SKM-1 treated with dmso at 0.1 percent for 144 hours (cell line): ENCODE measurements around the gene NAIP.
"Not testable (repeated sequence)": the region's sequence is repeated elsewhere in the genome, so short reads cannot be mapped to it uniquely, and the experiment has no call there.

Experiments
- DNase-seq: peaks from one replicate; lab custom pipeline; 2025; ENCODE audit not compliant: unreplicated experiment; lab: John Stamatoyannopoulos, UW

Gene NAIP, protein sequence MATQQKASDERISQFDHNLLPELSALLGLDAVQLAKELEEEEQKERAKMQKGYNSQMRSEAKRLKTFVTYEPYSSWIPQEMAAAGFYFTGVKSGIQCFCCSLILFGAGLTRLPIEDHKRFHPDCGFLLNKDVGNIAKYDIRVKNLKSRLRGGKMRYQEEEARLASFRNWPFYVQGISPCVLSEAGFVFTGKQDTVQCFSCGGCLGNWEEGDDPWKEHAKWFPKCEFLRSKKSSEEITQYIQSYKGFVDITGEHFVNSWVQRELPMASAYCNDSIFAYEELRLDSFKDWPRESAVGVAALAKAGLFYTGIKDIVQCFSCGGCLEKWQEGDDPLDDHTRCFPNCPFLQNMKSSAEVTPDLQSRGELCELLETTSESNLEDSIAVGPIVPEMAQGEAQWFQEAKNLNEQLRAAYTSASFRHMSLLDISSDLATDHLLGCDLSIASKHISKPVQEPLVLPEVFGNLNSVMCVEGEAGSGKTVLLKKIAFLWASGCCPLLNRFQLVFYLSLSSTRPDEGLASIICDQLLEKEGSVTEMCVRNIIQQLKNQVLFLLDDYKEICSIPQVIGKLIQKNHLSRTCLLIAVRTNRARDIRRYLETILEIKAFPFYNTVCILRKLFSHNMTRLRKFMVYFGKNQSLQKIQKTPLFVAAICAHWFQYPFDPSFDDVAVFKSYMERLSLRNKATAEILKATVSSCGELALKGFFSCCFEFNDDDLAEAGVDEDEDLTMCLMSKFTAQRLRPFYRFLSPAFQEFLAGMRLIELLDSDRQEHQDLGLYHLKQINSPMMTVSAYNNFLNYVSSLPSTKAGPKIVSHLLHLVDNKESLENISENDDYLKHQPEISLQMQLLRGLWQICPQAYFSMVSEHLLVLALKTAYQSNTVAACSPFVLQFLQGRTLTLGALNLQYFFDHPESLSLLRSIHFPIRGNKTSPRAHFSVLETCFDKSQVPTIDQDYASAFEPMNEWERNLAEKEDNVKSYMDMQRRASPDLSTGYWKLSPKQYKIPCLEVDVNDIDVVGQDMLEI (N-terminal part only)

DNA sequence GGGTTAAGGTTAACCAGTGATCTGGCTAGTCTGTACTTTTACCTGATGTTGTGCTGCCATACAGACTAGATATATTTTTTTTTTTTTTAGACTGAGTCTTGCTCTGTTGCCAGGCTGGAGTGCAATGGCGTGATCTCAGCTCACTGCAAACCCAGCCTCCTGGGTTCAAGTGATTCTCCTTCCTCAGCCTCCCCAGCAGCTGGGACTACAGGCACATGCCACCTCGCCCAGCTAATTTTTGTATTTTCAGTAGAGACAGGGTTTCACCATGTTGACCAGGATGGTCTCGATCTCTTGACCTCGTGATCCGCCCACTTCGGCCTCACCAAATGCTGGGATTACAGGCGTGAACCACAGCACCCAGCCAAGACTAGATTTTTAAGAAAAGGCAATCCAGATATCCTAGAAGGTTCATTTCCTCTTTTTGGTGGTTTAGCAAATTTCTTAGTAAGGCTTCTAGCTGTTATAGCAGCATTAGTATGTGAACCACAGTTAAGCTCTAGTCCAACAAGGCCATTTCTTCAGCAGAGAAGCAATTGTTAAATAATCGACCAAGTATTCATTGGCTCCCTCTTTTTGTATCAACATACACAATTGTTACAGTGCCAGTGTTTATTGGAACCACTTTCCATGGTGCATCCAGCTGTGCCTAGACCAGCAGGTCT is at the start of gene NAIP:
TSS of gene NAIP (minus strand) at position 51 of the 665 bp plus-strand sequence. CDS start 12,424 bp downstream, outside the sequence.
- DNase-seq, result not testable (repeated sequence)

DNA sequence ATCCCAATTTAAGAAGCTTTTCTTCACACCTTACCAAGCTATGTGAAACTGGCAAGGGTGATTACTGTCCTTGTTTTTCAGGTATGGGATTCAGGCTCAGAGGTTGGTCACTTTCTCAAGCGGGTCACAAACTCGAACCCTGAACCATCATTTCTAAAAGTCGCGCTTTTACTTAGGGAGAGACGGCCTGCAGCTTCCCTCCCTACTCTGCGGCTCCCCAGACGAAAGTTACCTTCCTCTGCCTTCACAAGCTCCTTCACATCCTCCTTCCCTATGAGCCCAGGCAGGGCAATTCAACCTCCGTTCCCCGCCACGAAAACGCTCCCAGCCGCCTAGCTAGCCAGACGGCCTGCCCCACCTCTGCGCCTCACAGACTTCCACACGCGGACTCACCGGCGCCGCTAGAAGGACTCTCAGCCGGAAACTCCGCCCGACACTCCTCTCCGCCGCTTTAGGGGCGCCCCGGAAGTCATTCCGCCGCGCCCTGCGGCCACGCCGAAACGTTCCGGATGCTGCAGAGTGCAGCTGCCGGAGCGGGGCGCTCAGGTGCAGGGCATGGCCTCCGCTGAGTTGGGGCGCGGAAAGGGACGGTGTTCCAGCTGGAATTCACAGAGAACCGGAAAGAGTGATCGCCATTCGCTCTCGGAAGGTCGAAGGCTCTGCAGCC is 42.3 kb upstream of the NAIP start, which contains the start of gene GTF2H2:
TSS of gene GTF2H2 (minus strand) at position 415 of the 667 bp plus-strand sequence. CDS start 4,913 bp downstream, outside the sequence.
- not testable (repeated sequence) for DNase-seq

DNA sequence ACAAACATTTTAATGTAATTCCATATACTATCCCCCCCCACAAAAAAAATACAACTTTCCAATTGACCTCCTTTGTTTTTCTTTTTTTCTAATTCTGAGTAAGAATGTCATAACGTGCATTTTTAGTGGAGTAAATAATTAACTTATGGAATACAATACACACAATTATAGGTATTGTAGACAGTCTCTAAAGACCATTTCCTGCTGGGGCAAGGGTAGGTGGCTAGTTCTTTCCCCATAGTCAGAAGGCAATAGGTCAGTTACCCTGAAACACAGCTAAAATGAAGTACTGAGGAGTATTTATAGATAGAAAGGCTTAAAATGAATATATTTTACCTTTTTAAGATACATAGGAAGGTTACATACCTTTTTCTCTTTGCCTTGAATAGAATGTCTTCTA is 36.2 kb upstream of the NAIP start:
- DNase-seq, result not testable (repeated sequence)

DNA sequence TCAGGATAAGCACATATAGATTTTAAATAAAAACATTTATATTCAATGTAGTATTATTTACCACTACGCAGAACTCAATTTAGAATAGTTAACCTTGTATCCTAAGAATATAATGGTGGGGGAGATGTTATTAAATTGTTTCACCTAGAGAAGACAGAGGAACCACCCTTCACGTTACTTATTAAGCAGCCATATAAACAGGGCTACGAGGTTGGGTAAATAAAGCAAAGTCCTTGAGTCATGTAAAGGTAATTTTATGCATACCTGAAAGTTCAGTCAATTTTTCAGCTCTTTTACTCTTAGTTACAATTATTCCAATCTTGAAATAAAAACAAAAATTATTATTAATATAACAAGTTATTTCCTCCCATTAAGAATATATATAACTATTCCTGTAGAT is 34.3 kb upstream of the NAIP start:
- DNase-seq, result not testable (repeated sequence)

DNA sequence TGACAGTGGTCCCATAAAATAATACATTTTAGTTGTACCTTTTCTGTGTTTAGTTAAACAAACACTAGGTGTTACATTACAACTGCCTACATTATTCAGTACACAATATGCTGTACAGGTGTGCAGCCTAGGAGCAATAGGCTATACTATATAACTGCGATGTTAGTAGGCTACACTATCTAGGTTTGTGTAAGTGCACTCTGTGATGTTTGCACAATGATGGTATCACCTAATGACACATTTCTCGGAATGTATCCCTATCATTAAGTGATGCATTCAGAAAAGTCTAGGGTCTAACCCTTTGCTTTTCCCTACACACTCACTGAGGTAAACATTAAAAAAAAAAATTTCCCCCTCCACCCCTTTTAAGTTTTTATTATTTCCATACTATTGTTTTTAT is 19.7 kb upstream of the NAIP start:
- DNase-seq, result not testable (repeated sequence)

DNA sequence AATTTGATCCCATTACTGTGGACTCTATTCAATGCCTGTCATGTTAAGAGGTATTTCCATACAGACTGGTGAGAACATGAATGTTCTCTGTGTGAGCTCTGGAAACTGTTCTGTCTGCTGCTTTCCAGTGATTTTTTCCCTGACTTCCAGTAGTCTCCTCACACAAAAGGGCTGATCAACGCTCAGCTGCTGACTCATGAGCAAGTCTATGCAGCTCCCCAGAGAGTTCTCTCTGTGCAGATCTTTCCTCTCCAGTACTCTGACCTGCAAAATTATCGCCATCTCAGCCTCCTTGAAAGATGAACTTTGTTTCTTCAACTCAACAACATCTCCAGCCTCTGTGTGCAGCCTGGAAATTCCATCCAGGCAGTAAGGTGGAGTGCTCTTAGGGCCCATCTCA is 19.0 kb upstream of the NAIP start:
- not testable (repeated sequence) for DNase-seq

DNA sequence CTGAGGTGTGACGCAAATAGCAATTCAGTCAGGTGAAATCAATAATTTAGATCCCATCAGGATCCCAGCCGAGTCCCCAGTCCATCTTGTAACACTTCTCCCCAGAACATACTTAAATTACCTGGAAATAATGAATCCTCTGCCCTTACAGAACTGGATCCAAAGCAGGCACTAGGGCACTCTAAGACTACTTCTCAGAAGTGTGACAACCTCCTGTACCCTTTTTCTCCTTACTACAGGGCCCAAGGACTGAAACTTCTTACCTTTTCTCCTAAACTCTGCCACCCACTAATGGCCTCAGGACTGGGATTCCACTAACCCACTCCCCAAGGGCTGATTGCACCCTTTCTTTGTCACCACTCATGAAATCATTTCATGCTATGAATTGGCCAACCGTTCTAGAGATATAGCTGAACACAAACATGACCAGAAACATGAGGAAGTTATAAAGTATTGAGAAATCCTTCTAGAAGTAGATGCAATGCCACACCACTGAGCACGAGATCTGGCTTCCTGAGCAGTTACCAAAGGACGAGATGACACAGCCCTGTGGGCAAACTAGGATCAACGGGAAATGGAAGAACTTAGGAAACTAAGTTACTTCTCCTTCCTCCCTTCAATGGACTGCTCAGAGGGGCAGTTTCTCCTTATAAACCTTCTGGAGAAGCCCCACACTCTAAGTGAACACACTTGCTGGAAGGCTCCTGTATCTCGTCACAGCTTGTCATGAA is 6.1 kb upstream of the NAIP start:
- not testable (repeated sequence) for DNase-seq

DNA sequence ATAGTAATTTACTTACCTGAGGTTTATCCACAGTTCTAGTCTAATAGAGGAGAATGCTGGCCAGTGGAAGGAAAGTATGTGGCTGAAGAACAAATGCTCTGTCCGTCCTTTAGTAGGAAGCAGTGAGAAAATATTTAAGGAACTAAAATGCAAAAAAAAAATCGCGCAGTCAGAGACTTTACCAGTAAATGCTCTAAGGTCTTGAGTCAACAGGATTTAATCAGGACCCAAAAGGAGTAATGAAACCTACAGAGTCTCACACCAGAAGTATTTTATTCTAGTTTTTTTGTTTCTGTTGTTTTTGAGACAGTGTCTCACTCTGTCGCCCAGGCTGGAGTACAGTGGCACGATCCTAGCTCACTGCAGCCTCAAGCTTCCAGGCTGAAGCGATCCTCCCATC is 4.5 kb downstream of the NAIP start:
- not testable (repeated sequence) for DNase-seq

DNA sequence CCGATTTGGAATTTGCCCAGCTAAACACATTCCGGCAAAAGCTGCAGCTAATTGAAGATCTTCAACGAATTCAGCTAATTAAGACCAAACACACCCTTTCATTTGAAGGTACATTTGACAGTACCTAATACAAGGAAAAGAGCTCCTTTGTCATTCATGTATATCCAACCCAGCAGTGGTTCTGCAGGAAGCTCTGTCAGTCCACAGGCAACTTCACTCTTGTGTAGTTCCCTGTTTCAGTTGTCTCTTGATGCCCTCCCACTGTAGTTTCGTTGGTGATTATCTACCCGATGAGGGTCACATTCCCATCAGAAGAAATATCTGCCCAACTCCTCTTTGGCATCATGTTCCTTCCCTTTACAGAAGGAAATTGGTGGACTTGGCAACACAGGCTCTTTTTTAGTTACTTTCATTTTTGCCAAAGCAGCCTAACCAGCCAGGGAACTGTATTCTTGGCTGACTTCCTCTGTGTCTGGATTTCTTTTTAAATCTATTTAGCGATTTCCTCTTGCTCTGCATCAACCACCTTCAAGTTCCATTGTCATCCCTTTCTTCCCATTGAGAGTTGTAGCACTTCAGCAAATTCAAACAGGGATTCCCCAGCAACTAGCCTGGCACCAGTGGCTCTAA is 6.6 kb downstream of the NAIP start:
- DNase-seq, result not testable (repeated sequence)

DNA sequence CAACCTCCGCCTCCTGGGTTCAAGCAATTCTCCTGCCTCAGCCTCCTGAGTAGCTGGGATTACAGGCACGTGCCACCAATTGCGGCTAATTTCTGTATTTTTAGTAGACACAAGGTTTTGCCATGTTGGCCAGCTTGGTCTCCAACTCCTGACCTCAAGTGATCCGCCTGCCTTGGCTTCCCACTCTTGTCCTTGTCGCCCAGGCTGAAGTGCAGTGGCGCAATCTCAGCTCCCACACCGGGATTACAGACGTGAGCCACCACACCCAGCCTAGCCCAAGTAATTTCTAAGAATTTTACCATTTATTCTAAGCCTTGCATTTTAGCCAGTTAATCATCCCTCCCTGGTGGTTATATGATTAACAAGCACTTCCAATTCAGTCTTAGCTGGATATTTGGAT is 11.0 kb downstream of the NAIP start:
- DNase-seq, result no peak

DNA sequence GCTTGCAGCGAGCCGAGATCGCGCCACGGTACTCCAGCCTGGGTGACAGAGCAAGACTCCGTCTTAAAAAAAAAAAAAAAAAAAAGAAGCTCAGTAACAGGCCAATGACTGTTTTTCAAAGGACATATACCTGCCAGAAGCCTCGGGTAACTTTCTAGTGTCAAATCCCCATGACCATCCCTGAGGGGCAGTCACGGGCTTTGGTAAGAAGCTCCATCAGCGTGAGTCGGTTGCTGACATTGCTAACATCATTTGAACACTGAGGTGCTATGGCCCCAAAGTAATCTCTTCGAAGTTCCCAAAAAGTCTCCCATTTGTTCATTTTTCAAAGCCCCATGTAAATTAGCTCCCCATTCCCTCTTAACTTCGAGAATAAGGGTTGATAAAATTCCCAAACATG is 11.6 kb downstream of the NAIP start:
- no peak for DNase-seq

DNA sequence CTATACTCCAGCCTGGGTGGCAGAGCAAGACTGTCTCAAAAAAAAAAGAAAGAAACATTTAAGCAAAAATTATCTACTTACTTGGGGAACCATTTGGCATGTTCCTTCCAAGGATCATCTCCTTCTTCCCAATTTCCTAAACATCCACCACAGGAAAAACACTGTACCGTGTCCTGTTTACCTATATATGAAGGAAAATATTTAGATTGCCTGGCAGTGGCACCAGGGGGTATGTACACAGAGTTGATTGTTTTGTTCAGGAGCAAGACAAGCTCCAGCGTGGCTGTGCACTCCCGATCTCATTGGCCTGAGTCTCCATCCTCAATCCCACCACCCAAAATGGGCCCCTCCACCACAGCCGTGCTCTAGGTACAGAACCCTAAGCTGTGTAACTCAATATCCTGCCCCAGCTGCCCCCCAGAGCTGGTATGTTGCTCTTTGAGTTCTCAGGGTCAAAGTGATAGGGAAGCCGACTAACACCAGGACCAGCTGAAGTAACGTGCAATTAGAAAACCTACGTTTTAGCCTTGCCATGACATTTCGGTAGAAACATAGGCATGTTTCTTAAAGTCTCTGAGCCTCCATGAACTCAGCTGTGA is 13.8 kb downstream of the NAIP start:
- DNase-seq, result no peak

DNA sequence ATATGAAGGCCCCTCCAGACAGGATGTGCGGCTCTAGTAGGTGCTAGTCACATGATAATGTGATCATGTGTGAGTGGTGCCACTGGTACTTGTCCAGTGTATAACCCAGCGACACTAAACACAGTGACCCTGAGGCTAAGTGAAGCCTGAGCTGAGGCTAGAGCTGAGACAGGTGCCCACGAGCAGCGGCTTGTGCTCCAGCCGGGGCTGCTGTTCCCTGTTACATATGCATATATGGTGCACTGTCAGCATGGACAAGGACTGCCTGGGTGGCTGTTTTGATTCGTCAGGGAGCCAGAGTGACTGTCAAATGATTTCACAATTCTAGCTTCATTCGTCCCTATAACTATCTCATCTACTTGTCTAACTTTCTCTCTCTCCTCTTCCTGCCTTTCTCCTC is 18.2 kb downstream of the NAIP start:
- not testable (repeated sequence) for DNase-seq

DNA sequence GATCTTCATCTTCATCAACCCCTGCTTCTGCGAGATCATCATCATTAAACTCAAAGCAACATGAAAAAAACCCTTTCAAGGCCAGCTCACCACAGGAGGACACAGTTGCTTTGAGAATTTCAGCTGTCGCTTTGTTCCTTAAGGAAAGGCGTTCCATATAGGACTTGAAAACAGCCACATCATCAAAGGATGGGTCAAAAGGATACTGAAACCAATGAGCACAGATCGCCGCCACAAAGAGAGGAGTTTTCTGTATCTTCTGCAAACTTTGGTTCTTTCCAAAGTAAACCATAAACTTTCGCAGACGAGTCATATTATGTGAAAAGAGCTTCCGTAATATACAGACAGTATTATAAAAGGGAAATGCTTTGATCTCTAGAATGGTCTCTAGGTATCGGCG is 40.3 kb downstream of the NAIP start:
- DNase-seq, result not testable (repeated sequence)

DNA sequence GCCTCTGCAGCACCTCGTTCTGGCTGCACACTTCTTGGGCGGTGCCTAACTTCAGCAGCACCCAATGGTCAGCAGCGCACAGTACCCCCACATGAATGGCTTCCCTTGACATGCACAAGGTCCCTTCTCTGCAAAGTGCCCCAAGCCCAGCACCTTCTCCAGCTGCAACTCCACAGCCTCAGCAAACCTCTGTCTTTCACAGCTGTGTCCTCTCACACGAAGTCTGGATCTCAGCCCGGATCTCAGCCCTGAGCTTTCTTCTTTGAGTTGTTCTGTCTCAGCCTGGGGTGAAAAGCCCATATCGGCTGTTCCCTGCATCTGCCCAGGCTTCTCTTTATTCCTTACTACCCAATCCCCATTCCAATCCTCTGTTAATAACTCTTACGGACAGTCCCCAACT is 57.9 kb downstream of the NAIP start:
- not testable (repeated sequence) for DNase-seq

DNA sequence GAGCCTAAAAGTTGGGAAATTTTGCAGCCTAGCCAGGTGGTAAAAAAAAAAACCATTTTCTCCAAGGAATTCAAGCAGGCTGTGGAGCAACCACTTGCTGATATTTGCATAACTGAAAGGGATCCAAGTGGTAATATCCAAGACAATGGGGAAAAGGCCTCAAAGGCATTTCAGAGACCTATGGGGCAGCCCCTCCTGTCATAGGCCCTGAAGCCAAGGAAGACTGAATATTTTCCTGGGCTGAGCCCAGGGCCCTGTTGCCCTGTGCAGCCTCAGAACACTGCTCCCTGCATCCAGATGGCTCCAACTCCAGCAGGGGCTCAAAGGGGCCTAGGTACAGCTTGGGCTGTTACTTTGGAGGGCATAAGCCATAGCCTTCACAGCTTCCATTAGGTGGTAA is 60.6 kb downstream of the NAIP start:
- not testable (repeated sequence) for DNase-seq

DNA sequence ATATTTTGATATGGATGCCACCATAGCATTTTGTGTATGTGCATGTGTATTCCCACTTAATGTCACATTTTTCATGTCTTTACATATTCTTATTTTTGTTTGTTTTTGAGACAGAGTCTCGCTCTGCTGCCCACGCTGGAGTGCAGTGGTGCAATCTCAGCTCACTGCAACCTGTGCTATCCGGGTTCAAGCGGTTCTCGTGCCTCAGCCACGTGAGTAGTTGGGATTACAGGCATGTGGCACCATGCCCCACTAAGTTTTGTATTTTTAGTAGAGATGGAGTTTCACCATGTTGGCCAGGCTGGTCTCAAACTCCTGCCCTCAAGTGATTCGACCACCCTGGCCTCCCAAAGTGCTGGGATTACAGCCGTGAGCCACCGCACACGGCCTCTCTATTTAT is 72.1 kb downstream of the NAIP start:
- not testable (repeated sequence) for DNase-seq

DNA sequence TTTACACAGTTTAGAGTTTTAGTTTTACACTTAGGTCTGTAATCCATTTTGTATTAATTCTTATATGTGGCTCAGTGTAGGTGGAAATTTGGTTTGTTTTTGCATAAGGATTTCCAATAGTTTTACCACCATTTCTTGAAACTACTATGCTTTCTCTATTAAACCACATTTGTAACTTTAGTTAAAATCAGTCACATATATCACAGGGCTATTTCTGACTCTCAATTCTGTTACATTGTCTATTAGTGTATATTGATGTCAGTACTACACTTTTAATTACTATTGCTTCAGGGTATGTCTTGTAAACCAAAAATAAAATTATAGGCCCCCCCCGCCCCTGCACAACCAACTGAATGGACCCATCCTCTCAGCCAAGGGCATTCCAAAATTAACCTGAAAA is 92.6 kb downstream of the NAIP start:
- not testable (repeated sequence) for DNase-seq
